Thoracic aorta (tissue), 2 donors: ENCODE data around the gene AK6. TPM values are rescaled to one million over a fixed set of nuclear protein-coding genes. Genes with fewer than 3 reads are reported as not detected.

Experiments
- ATAC-seq: fragments of 150-250 bp; one replicate; pipeline ENCODE4 v1.8.0; 2017; ENCODE audit warnings: low read depth; ENCODE audit not compliant: insufficient number of reproducible peaks, low FRiP score
- DNase-seq: peaks from one replicate; pipeline ENCODE4 v3.0.0-alpha.2; 2020; ENCODE audit warnings: low spot score
- H3K27ac ChIP-seq, 2 donors: fragments of 200-600 bp; sonication (generic); 1 replicate in 1 of 2; 2 replicates in 1 of 2; pipeline ENCODE4 v1.5.1; 2016; ENCODE audit warnings: mild to moderate bottlenecking in 2 of 2, moderate library complexity in 2 of 2
- H3K27me3 ChIP-seq: fragments of 200-600 bp; sonication (generic); replicated peaks from 2 replicates; pipeline ENCODE4 v1.6.0; 2016; ENCODE audit warnings: mild to moderate bottlenecking; ENCODE audit not compliant: insufficient read depth
- H3K36me3 ChIP-seq: fragments of 200-600 bp; sonication (generic); one replicate; pipeline ENCODE4 v1.5.1; 2016
- H3K4me1 ChIP-seq, 2 donors: fragments of 200-600 bp; sonication (generic); 1 replicate in 1 of 2; 2 replicates in 1 of 2; pipeline versions ENCODE4 v1.5.1 to v1.6.0; 2016; ENCODE audit warnings: low read depth in 2 of 2, mild to moderate bottlenecking in 1 of 2; ENCODE audit not compliant: control insufficient read depth in 1 of 2
- H3K4me3 ChIP-seq: fragments of 200-600 bp; sonication (generic); 2 replicates; pipeline ENCODE4 v1.5.1; 2016; ENCODE audit warnings: mild to moderate bottlenecking
- H3K9me3 ChIP-seq: fragments of 200-600 bp; sonication (generic); 2 replicates; pipeline ENCODE4 v1.5.1; 2016
- total RNA-seq, 2 donors: library from RNA; depleted of rRNA; stranded (reverse); fragments of >200 nt; gene quantifications; one replicate each; pipeline versions ENCODE4 v1.1.0 to v1.2.3, GENCODE V29; 2016
- TF ChIP-seq, protein P1 (sequence below): fragments of 200-600 bp; sonication (generic); IDR thresholded peaks from one replicate; pipeline ENCODE4 v1.5.1; 2019; ENCODE audit warnings: antibody characterized with exemption

The AK6 gene
- total RNA-seq, 2 donors from 2014 or later = 9.1 to 36.8 TPM

DNA sequence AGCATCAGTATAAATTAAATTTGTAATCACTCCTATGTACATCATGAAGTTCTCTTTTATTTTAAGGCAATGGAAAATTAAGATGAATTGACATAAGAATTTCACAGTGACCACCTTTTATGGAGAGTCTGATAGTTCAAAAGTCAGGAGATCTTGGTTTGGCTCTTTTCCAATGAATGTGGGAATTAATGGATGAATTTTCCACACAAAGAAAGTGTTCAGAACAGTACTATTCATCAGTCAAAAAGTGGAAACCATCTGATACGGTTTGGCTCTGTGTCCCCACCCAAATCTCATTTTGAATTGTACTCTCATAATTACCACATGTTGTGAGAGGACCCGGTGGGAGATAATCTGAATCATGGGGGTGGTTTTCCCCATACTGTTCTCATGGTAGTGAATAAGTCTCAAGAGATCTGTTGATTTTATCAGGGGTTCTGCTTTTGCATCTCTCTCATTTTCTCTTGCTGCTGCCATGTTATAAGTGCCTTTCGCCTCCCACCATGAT lies 61.2 kb downstream of the AK6 start:
- Histone ChIP-seq H3K9me3 (no peaks in the 10 kb centered on the region), H3K4me3 (no peak overlapping the region), H3K4me1 (no peaks in the 10 kb centered on the region), H3K27ac (no peak overlapping the region), H3K27me3 (no peaks in the 10 kb centered on the region), H3K36me3 (peaks cover 14% of the 10 kb centered on the region)
- DNase-seq (no peak), ATAC-seq (no peak)
- TF ChIP-seq, protein P1, sequence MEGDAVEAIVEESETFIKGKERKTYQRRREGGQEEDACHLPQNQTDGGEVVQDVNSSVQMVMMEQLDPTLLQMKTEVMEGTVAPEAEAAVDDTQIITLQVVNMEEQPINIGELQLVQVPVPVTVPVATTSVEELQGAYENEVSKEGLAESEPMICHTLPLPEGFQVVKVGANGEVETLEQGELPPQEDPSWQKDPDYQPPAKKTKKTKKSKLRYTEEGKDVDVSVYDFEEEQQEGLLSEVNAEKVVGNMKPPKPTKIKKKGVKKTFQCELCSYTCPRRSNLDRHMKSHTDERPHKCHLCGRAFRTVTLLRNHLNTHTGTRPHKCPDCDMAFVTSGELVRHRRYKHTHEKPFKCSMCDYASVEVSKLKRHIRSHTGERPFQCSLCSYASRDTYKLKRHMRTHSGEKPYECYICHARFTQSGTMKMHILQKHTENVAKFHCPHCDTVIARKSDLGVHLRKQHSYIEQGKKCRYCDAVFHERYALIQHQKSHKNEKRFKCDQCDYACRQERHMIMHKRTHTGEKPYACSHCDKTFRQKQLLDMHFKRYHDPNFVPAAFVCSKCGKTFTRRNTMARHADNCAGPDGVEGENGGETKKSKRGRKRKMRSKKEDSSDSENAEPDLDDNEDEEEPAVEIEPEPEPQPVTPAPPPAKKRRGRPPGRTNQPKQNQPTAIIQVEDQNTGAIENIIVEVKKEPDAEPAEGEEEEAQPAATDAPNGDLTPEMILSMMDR = no peak

DNA sequence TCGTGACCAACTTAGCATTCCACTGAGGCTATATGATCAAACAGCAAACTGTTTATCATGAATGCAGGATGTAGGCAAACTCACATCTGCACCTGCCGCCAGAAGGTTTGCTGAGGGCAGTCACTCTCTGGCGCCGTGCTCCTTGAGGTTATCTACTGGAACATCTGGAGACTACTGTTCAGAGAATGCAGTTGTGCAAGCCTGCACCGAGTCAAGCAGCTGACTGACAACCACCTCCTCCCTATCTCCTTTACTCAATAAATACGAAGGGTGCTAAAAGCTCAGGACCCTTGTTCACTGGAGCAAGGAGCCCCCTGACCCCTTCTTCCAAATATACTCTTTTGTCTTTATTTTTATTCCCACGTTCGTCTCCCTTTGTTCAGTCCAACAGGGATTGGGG lies 63.8 kb downstream of the AK6 start:
- H3K27me3 ChIP-seq = no peaks in the 10 kb centered on the region
- no peak for ATAC-seq
- H3K4me1 ChIP-seq = no peaks in the 10 kb centered on the region
- H3K9me3 ChIP-seq = no peaks in the 10 kb centered on the region
- no peak overlapping the region for H3K4me3 ChIP-seq
- no peak for DNase-seq
- H3K36me3 ChIP-seq = peaks cover 11% of the 10 kb centered on the region
- TF ChIP-seq, protein P1 = no peak
- no peak overlapping the region for H3K27ac ChIP-seq

Other genes starting within 250 kb of the AK6 start
- gene CCNB1, start 202.4 kb downstream of the AK6 start, total RNA-seq = 1 to 10 TPM in 1 of 2 donors, not detected in 1; 9.4 TPM
- gene CENPH, start 179.9 kb downstream of the AK6 start, total RNA-seq = 1 to 10 TPM; 1.3 to 1.8 TPM
- gene CDK7, start 134.6 kb downstream of the AK6 start, total RNA-seq = 10 to 100 TPM in 1 of 2 donors, 1 to 10 TPM in 1; 9.2 to 23.4 TPM
- gene CCDC125, start 36.7 kb downstream of the AK6 start, total RNA-seq = 1 to 10 TPM; 6.1 to 9.6 TPM
- 10 to 100 TPM in 1 of 2 donors, 1 to 10 TPM in 1; 7.9 to 40.8 TPM for gene TAF9, start within 50 bp of the AK6 start, total RNA-seq
- 10 to 100 TPM; 19.4 to 23.9 TPM for gene RAD17, start 298 bp upstream of the AK6 start, total RNA-seq
- 1 to 10 TPM in 1 of 2 donors, under 1 TPM in 1; 0.81 to 2.4 TPM for gene MARVELD2, start 45.6 kb upstream of the AK6 start, total RNA-seq
- 1 to 10 TPM; 4.0 to 8.5 TPM for gene OCLN, start 123.3 kb upstream of the AK6 start, total RNA-seq
- gene GTF2H2C, start 190.7 kb upstream of the AK6 start, total RNA-seq = 10 to 100 TPM in 1 of 2 donors, 1 to 10 TPM in 1; 9.3 to 24.4 TPM